HUES48 (cell line): Measurements from ENCODE around the gene SAG.

Experiments
- H3K27ac ChIP-seq: one replicate; pipeline ENCODE4 v1.7.0; 2013; ENCODE audit warnings: low read depth, low read length, inconsistent platforms
- H3K27me3 ChIP-seq: 2 replicates; pipeline ENCODE4 v1.6.1; 2013; ENCODE audit warnings: mild to moderate bottlenecking, low read length; ENCODE audit not compliant: control insufficient read depth, insufficient read depth
- H3K36me3 ChIP-seq: 2 replicates; pipeline ENCODE4 v1.6.1; 2013; ENCODE audit warnings: low read length; ENCODE audit not compliant: control insufficient read depth, insufficient read depth
- H3K4me1 ChIP-seq: 2 replicates; pipeline ENCODE4 v1.6.1; 2013; ENCODE audit warnings: mild to moderate bottlenecking, low read length; ENCODE audit not compliant: control insufficient read depth, insufficient read depth
- H3K4me3 ChIP-seq: 2 replicates; pipeline ENCODE4 v1.5.1; 2013; ENCODE audit warnings: mild to moderate bottlenecking, low read depth, low read length
- H3K9ac ChIP-seq: 2 replicates; pipeline ENCODE4 v1.6.1; 2013; ENCODE audit warnings: mild to moderate bottlenecking, low read depth, low read length, moderate library complexity
- H3K9me3 ChIP-seq: 2 replicates; pipeline ENCODE4 v1.6.1; 2013; ENCODE audit warnings: low read length; ENCODE audit not compliant: control insufficient read depth, insufficient read depth

SAG gene

GRCh38 chr2:233307565-233307964 lies at the start of gene SAG:
SAG (plus strand) TSS chr2:233307816; CDS start chr2:233309190, 1,374 bp downstream.
- Histone ChIP-seq H3K36me3 (no peaks in the 10 kb centered on the region), H3K9ac (no peak within 1 kb of the TSS), H3K9me3 (no peaks in the 10 kb centered on the region), H3K4me1 (no peaks in the 10 kb centered on the region), H3K27me3 (no peaks in the 10 kb centered on the region), H3K4me3 (no peak within 1 kb of the TSS), H3K27ac (no peak within 1 kb of the TSS)

DNA sequence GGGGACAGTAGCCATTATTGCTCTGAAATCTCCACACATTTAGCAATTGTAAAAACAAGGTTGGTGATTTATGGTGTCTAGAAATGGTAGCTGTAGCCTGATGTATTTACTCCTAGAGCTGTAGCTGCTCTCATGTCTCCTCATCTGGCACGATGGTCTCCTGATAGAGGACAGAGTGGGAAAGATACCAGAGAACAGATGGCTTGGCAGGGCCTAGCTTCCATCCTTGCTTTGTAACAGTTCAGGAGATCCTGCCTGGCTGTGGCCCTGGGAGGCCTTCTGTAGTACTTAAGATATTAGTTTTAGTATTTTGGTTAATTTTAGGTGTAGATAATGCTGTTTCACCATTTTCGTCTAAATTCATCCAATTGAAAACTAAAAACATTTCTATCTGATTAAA lies 49.4 kb upstream of the SAG start:
- Histone ChIP-seq H3K9ac (no peak overlapping the region), H3K9me3 (no peaks in the 10 kb centered on the region), H3K4me1 (no peaks in the 10 kb centered on the region), H3K27ac (no peak overlapping the region), H3K4me3 (no peak overlapping the region), H3K27me3 (no peaks in the 10 kb centered on the region), H3K36me3 (peaks cover 85% of the 10 kb centered on the region)

- Histone ChIP-seq H3K36me3 (peaks cover 89% of the 10 kb centered on the region), H3K9ac (no peak overlapping the region), H3K4me1 (no peaks in the 10 kb centered on the region), H3K4me3 (no peak overlapping the region), H3K27ac (no peak overlapping the region), H3K9me3 (no peaks in the 10 kb centered on the region), H3K27me3 (no peaks in the 10 kb centered on the region)
These were observed 47.9 kb upstream of the SAG start for GRCh38 chr2:233259730-233260129.

DNA sequence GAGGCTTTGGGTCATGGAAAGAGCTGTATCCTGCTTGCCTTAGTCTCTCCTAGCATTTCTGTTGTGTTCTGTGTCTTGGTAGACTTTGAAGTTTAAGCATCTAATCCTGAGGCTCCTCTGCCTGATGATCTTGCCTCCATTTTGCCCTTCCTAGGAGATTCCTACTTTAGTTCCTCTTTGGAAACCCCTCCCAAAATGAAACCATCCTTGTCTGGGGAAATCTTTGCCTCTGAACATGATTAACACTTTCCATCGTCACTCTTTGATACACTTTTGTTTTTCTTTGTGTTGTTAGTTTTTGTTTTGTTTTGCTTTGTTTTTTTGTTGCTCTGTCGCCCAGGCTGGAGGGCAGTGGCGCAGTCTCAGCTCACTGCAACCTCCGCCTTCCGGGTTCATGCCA lies 47.0 kb upstream of the SAG start:
- Histone ChIP-seq H3K9ac (no peak overlapping the region), H3K27me3 (no peaks in the 10 kb centered on the region), H3K9me3 (no peaks in the 10 kb centered on the region), H3K36me3 (peaks cover 94% of the 10 kb centered on the region), H3K27ac (no peak overlapping the region), H3K4me3 (no peak overlapping the region), H3K4me1 (no peaks in the 10 kb centered on the region)

DNA sequence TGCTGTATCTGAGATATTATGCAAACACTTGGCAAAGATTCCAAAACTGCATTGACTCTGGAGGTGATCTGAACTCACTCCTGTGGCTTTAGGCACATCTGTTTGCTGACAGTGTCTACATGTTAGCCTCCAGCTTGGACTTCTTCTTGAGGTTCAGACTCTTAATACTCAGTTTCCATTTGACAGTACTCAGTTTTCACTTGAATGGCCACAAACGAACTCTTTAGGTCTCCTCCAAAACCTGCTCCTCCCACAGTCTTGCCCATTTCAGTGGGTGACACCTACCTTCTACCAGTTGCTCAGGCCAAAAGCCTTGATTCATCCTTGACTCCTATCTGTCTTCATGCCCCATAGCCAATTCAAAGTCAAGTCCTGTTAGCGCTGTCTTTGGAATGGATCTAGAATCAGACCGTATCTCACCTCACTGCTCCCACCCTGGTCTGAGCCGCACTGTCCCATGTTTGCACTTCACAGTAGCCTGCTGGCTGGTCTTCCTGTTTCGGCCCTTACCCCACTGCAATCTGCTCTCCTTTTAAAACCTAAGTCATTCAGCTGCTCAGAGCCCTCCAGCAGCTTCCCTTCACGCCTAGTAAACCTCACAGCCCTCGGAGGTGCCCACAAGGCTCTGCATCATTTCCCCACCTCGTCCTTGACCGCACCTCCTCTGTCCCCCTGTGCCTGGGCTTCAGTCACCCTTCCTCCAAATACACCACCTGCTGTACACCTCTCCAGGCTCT lies 45.6 kb upstream of the SAG start:
- no peaks in the 10 kb centered on the region for H3K9me3 ChIP-seq
- H3K4me3 ChIP-seq, result no peak overlapping the region
- H3K9ac ChIP-seq, result no peak overlapping the region
- peaks cover 94% of the 10 kb centered on the region for H3K36me3 ChIP-seq
- H3K27me3 ChIP-seq, result no peaks in the 10 kb centered on the region
- no peak overlapping the region for H3K27ac ChIP-seq
- H3K4me1 ChIP-seq, result no peaks in the 10 kb centered on the region

GRCh38 chr2:233262562-233262961 lies 45.1 kb upstream of the SAG start:
- Histone ChIP-seq H3K9me3 (no peaks in the 10 kb centered on the region), H3K9ac (no peak overlapping the region), H3K36me3 (peaks cover 94% of the 10 kb centered on the region), H3K27me3 (no peaks in the 10 kb centered on the region), H3K4me3 (no peak overlapping the region), H3K4me1 (no peaks in the 10 kb centered on the region), H3K27ac (no peak overlapping the region)

GRCh38 chr2:233263045-233263570 lies 44.5 kb upstream of the SAG start:
- Histone ChIP-seq H3K9me3 (no peaks in the 10 kb centered on the region), H3K4me1 (no peaks in the 10 kb centered on the region), H3K4me3 (no peak overlapping the region), H3K9ac (no peak overlapping the region), H3K36me3 (peaks cover 96% of the 10 kb centered on the region), H3K27ac (no peak overlapping the region), H3K27me3 (no peaks in the 10 kb centered on the region)

GRCh38 chr2:233264667-233265066 lies 42.9 kb upstream of the SAG start:
- Histone ChIP-seq H3K36me3 (peaks cover 97% of the 10 kb centered on the region), H3K9ac (no peak overlapping the region), H3K27ac (no peak overlapping the region), H3K4me3 (no peak overlapping the region), H3K4me1 (no peaks in the 10 kb centered on the region), H3K9me3 (no peaks in the 10 kb centered on the region), H3K27me3 (no peaks in the 10 kb centered on the region)

- Histone ChIP-seq H3K27ac (no peak overlapping the region), H3K27me3 (no peaks in the 10 kb centered on the region), H3K9ac (no peak overlapping the region), H3K9me3 (no peaks in the 10 kb centered on the region), H3K36me3 (peaks cover 98% of the 10 kb centered on the region), H3K4me1 (no peaks in the 10 kb centered on the region), H3K4me3 (no peak overlapping the region)
These were observed 41.7 kb upstream of the SAG start for GRCh38 chr2:233265899-233266431.

DNA sequence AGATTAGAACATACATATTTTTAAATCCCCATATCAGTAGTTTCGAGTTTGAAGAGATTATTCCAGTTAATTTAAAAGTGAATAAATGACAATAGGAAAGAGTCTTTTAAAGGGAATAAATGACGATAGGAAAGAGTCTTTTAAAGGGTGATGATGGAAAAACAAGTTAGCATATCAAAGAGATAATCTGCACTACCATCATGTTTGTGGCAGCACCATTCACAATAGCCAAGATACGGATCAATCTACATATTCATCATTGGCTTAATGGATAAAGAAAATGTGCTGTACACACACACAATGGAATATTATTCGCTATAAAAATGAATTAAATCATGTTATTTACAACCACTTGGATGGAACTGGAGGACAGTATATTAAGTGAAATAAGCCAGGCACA lies 41.1 kb upstream of the SAG start:
- peaks cover 98% of the 10 kb centered on the region for H3K36me3 ChIP-seq
- no peak overlapping the region for H3K4me3 ChIP-seq
- no peaks in the 10 kb centered on the region for H3K27me3 ChIP-seq
- no peak overlapping the region for H3K9ac ChIP-seq
- no peaks in the 10 kb centered on the region for H3K9me3 ChIP-seq
- no peak overlapping the region for H3K27ac ChIP-seq
- no peaks in the 10 kb centered on the region for H3K4me1 ChIP-seq

- Histone ChIP-seq H3K9ac (no peak overlapping the region), H3K27me3 (no peaks in the 10 kb centered on the region), H3K9me3 (no peaks in the 10 kb centered on the region), H3K4me1 (no peaks in the 10 kb centered on the region), H3K4me3 (no peak overlapping the region), H3K36me3 (peaks cover 98% of the 10 kb centered on the region), H3K27ac (no peak overlapping the region)
These were observed 39.9 kb upstream of the SAG start for GRCh38 chr2:233267516-233268245.
